GM23248 (cell line): Measurements from ENCODE around the gene MBD4.

ENCODE experiments used
- EZH2 ChIP-seq: fragments of 200-600 bp; sonication (generic); IDR thresholded peaks from 2 replicates; pipeline ENCODE4 v1.6.1; 2018; ENCODE audit warnings: antibody characterized with exemption, mild to moderate bottlenecking; ENCODE audit not compliant: insufficient read depth, poor library complexity, severe bottlenecking
- EZH2phosphoT487 ChIP-seq: fragments of 200-600 bp; sonication (generic); IDR thresholded peaks from 2 replicates; pipeline ENCODE4 v1.6.1; 2018; ENCODE audit warnings: antibody characterized with exemption, moderate library complexity, mild to moderate bottlenecking, low read depth; ENCODE audit not compliant: insufficient read depth

- TF ChIP-seq EZH2 (no peak), EZH2phosphoT487 (no peak)
Observed at GRCh38 chr3:129424185-129424841, 15.4 kb downstream of the MBD4 start.
